Regular cardiac myocyte (primary cell): ENCODE results near the gene FLOT1. TPM values are rescaled to one million over a fixed set of nuclear protein-coding genes. Genes with fewer than 3 reads are reported as not detected.

ENCODE experiments used
- total RNA-seq: library from RNA; depleted of rRNA; stranded (reverse); fragments of >200 nt; gene quantifications from 2 replicates; pipeline ENCODE4 v1.2.3, GENCODE V29; 2014

Gene FLOT1
- 71.3 and 146 TPM in 2 replicates for total RNA-seq

GRCh38 chr6:30742316-30743098, at the start of gene FLOT1:
FLOT1 (minus strand) TSS chr6:30742687; CDS start chr6:30742189, 498 bp downstream.

GRCh38 chr6:30744054-30744805, 1.7 kb upstream of the FLOT1 start, which contains the start of gene IER3:
IER3 (minus strand) TSS chr6:30744547; CDS start chr6:30744518, 29 bp downstream.

GRCh38 chr6:30719791-30720737, 22.4 kb downstream of the FLOT1 start, which contains the start of gene TUBB:
TUBB (plus strand) TSS chr6:30720352; CDS start chr6:30720507, 155 bp downstream.

GRCh38 chr6:30717129-30717844, 25.2 kb downstream of the FLOT1 start, which contains the start of gene MDC1:
MDC1 (minus strand) TSS chr6:30717281; CDS start chr6:30715175, 2,106 bp downstream.

GRCh38 chr6:30690403-30691207, 51.9 kb downstream of the FLOT1 start, which contains the start of gene NRM:
NRM (minus strand) TSS chr6:30690984; CDS start chr6:30690974, 10 bp downstream.

GRCh38 chr6:30686009-30686907, 56.2 kb downstream of the FLOT1 start, which contains the start of gene PPP1R18:
PPP1R18 (minus strand) TSS chr6:30686645; CDS start chr6:30686018, 627 bp downstream.

Other genes with a start within 250 kb of the FLOT1 start
- 50.7 and 52.1 TPM in 2 replicates for gene GNL1, start 186.2 kb downstream of the FLOT1 start, total RNA-seq
- gene PRR3, start 185.4 kb downstream of the FLOT1 start, total RNA-seq, result 4.4 and 5.9 TPM in 2 replicates
- 46.2 and 89.9 TPM in 2 replicates for gene ABCF1, start 171.2 kb downstream of the FLOT1 start, total RNA-seq
- 7.0 and 19.6 TPM in 2 replicates for gene PPP1R10, start 125.4 kb downstream of the FLOT1 start, total RNA-seq
- 30.4 and 53.7 TPM in 2 replicates for gene MRPS18B, start 124.8 kb downstream of the FLOT1 start, total RNA-seq
- gene ATAT1, start 115.8 kb downstream of the FLOT1 start, total RNA-seq, result 2.0 and 3.6 TPM in 2 replicates
- gene C6orf136, start 95.6 kb downstream of the FLOT1 start, total RNA-seq, result 8.8 and 22.8 TPM in 2 replicates
- gene DHX16, start 69.7 kb downstream of the FLOT1 start, total RNA-seq, result 31.9 and 52.0 TPM in 2 replicates
- gene PPP1R18, start 56.0 kb downstream of the FLOT1 start, total RNA-seq, result 46.8 and 48.5 TPM in 2 replicates
- gene NRM, start 51.7 kb downstream of the FLOT1 start, total RNA-seq, result 1.7 and 2.9 TPM in 2 replicates
- gene MDC1, start 25.4 kb downstream of the FLOT1 start, total RNA-seq, result 4.8 and 10.9 TPM in 2 replicates
- gene TUBB, start 22.3 kb downstream of the FLOT1 start, total RNA-seq, result 338 and 856 TPM in 2 replicates
- 105 and 239 TPM in 2 replicates for gene IER3, start 1.9 kb upstream of the FLOT1 start, total RNA-seq
- 12.1 and 46.8 TPM in 2 replicates for gene DDR1, start 141.8 kb upstream of the FLOT1 start, total RNA-seq
- 7.3 and 13.8 TPM in 2 replicates for gene GTF2H4, start 165.5 kb upstream of the FLOT1 start, total RNA-seq
- gene VARS2, start 171.6 kb upstream of the FLOT1 start, total RNA-seq, result 14.4 and 16.5 TPM in 2 replicates
- gene SFTA2, start 189.5 kb upstream of the FLOT1 start, total RNA-seq, result not detected in 2 replicates
- not detected in 2 replicates for gene MUCL3, start 198.3 kb upstream of the FLOT1 start, total RNA-seq
- not detected in 2 replicates for gene MUC21, start 241.0 kb upstream of the FLOT1 start, total RNA-seq